Astrocyte (in vitro differentiated cells and primary cell): ENCODE measurements around the gene DOCK2. TPM values are rescaled to one million over a fixed set of nuclear protein-coding genes. Genes with fewer than 3 reads are reported as not detected.

ENCODE experiments used
- DNase-seq: peaks from one replicate; pipeline ENCODE4 v3.0.0-alpha.2; 2010; ENCODE audit warnings: low read depth
- FAIRE-seq: peaks from 2 replicates; lab custom pipeline; 2011; peaks lifted over from hg19 to GRCh38; lab: Jason Lieb, UNC
- H2AFZ ChIP-seq: 2 replicates; pipeline ENCODE4 v1.6.0; 2012; ENCODE audit warnings: low read depth, low read length, inconsistent platforms
- H3K27ac ChIP-seq: 2 replicates; pipeline ENCODE4 v1.5.1; 2011; ENCODE audit warnings: low read depth, low read length, inconsistent platforms
- H3K27me3 ChIP-seq: 2 replicates; pipeline ENCODE4 v1.6.0; 2011; ENCODE audit warnings: low read length, inconsistent platforms; ENCODE audit not compliant: insufficient read depth
- H3K36me3 ChIP-seq: 2 replicates; pipeline ENCODE4 v1.5.1; 2011; ENCODE audit warnings: low read length, inconsistent platforms; ENCODE audit not compliant: insufficient read depth
- H3K4me1 ChIP-seq: 2 replicates; pipeline ENCODE4 v1.5.1; 2011; ENCODE audit warnings: low read length, inconsistent platforms; ENCODE audit not compliant: insufficient read depth
- H3K4me2 ChIP-seq: 2 replicates; pipeline ENCODE4 v1.6.0; 2012; ENCODE audit warnings: low read length, inconsistent platforms
- H3K4me3 ChIP-seq: 2 replicates; pipeline ENCODE4 v1.5.1; 2011; ENCODE audit warnings: low read depth, mild to moderate bottlenecking, low read length, inconsistent platforms; ENCODE audit not compliant: insufficient read depth
- H3K79me2 ChIP-seq: 2 replicates; pipeline ENCODE4 v1.6.0; 2012; ENCODE audit warnings: mild to moderate bottlenecking, low read length, inconsistent platforms; ENCODE audit not compliant: insufficient read depth
- H3K9ac ChIP-seq: 2 replicates; pipeline ENCODE4 v1.6.0; 2012; ENCODE audit warnings: mild to moderate bottlenecking, low read length, inconsistent platforms
- H3K9me3 ChIP-seq: 2 replicates; pipeline ENCODE4 v1.5.1; 2012; ENCODE audit warnings: low read depth, mild to moderate bottlenecking, low read length, inconsistent platforms; ENCODE audit not compliant: insufficient read depth
- H4K20me1 ChIP-seq: 2 replicates; pipeline ENCODE4 v1.6.0; 2012; ENCODE audit warnings: low read length, inconsistent platforms; ENCODE audit not compliant: insufficient read depth
- H3K27ac Mint-ChIP-seq: one replicate; pipeline ENCODE4 v1.8.0; 2021; ENCODE audit warnings: mild to moderate bottlenecking, mixed read lengths; ENCODE audit not compliant: unreplicated experiment
- H3K27me3 Mint-ChIP-seq: one replicate; pipeline ENCODE4 v1.8.0; 2021; ENCODE audit warnings: low read depth, mixed read lengths; ENCODE audit not compliant: unreplicated experiment
- H3K36me3 Mint-ChIP-seq: one replicate; pipeline ENCODE4 v1.8.0; 2021; ENCODE audit warnings: low read depth, mixed read lengths; ENCODE audit not compliant: unreplicated experiment
- H3K4me1 Mint-ChIP-seq: one replicate; pipeline ENCODE4 v1.8.0; 2021; ENCODE audit warnings: low read depth, mixed read lengths; ENCODE audit not compliant: unreplicated experiment
- H3K4me3 Mint-ChIP-seq: one replicate; pipeline ENCODE4 v1.8.0; 2021; ENCODE audit warnings: mild to moderate bottlenecking, moderate library complexity, mixed read lengths; ENCODE audit not compliant: unreplicated experiment
- H3K9me3 Mint-ChIP-seq: one replicate; pipeline ENCODE4 v1.8.0; 2021; ENCODE audit warnings: mild to moderate bottlenecking, mixed read lengths; ENCODE audit not compliant: unreplicated experiment
- CTCF ChIP-seq: IDR thresholded peaks from 2 replicates; pipeline ENCODE4 v1.5.1; 2011; ENCODE audit warnings: low read depth, mild to moderate bottlenecking, inconsistent platforms, low read length, moderate library complexity; ENCODE audit not compliant: insufficient read depth
- EZH2 ChIP-seq: IDR thresholded peaks from 2 replicates; pipeline ENCODE4 v1.6.1; 2012; ENCODE audit warnings: mild to moderate bottlenecking, low read length, inconsistent platforms; ENCODE audit not compliant: insufficient read depth
- total RNA-seq: library from RNA; stranded (reverse); gene quantifications from 2 replicates; pipeline ENCODE4 v1.2.1, GENCODE V29; 2021

DOCK2 gene
- total RNA-seq, 1 donor from 2014 or later: 0.66 TPM

- Mint-ChIP-seq H3K27ac (peak overlapping the region; percentile 68), H3K27me3 (no peaks in the 10 kb centered on the region), H3K36me3 (no peaks in the 10 kb centered on the region), H3K9me3 (peaks cover 4% of the 10 kb centered on the region), H3K4me3 (no peak overlapping the region), H3K4me1 (peaks cover 28% of the 10 kb centered on the region)
- peak overlapping the region; percentile 50 for H3K27ac ChIP-seq
- no peak overlapping the region for H3K9ac ChIP-seq
- H3K36me3 ChIP-seq: no peaks in the 10 kb centered on the region
- H3K9me3 ChIP-seq: no peaks in the 10 kb centered on the region
- peak overlapping the region; percentile 44 for H3K4me2 ChIP-seq
- H3K4me3 ChIP-seq: no peak overlapping the region
- DNase-seq (peak; percentile 86), FAIRE-seq (peak; percentile 83)
- no peak overlapping the region for H2AFZ ChIP-seq
- H3K4me1 ChIP-seq: peaks cover 18% of the 10 kb centered on the region
- TF ChIP-seq EZH2: no peak
- TF ChIP-seq CTCF: no peak
- no peaks in the 10 kb centered on the region for H3K79me2 ChIP-seq
- no peaks in the 10 kb centered on the region for H3K27me3 ChIP-seq
- no peaks in the 10 kb centered on the region for H4K20me1 ChIP-seq
These were observed 7.1 kb upstream of the DOCK2 start for GRCh38 chr5:169629847-169630548.

GRCh38 chr5:169631360-169631759, 5.7 kb upstream of the DOCK2 start:
- no peaks in the 10 kb centered on the region for H4K20me1 ChIP-seq
- H3K36me3 ChIP-seq: no peaks in the 10 kb centered on the region
- Mint-ChIP-seq H3K4me3 (no peak overlapping the region), H3K9me3 (peaks cover 4% of the 10 kb centered on the region), H3K27me3 (no peaks in the 10 kb centered on the region), H3K4me1 (peaks cover 26% of the 10 kb centered on the region), H3K36me3 (no peaks in the 10 kb centered on the region), H3K27ac (no peak overlapping the region)
- TF ChIP-seq CTCF (no peak), EZH2 (no peak)
- no peak overlapping the region for H2AFZ ChIP-seq
- H3K27ac ChIP-seq: no peak overlapping the region
- no peaks in the 10 kb centered on the region for H3K27me3 ChIP-seq
- H3K4me1 ChIP-seq: peaks cover 18% of the 10 kb centered on the region
- DNase-seq: peak; percentile 23
- no peaks in the 10 kb centered on the region for H3K79me2 ChIP-seq
- FAIRE-seq: peak; percentile 47
- no peak overlapping the region for H3K9ac ChIP-seq
- H3K4me2 ChIP-seq: no peak overlapping the region
- no peak overlapping the region for H3K4me3 ChIP-seq
- H3K9me3 ChIP-seq: no peaks in the 10 kb centered on the region

- Mint-ChIP-seq H3K27me3 (peaks cover 9% of the 10 kb centered on the region), H3K27ac (no peak overlapping the region), H3K36me3 (no peaks in the 10 kb centered on the region), H3K9me3 (peaks cover 4% of the 10 kb centered on the region), H3K4me3 (no peak overlapping the region), H3K4me1 (peaks cover 17% of the 10 kb centered on the region)
- DNase-seq (no peak), FAIRE-seq (no peak)
- Histone ChIP-seq H4K20me1 (no peaks in the 10 kb centered on the region), H3K9ac (no peak overlapping the region), H3K36me3 (no peaks in the 10 kb centered on the region), H2AFZ (no peak overlapping the region), H3K79me2 (no peaks in the 10 kb centered on the region), H3K4me2 (no peak overlapping the region), H3K4me1 (peaks cover 12% of the 10 kb centered on the region), H3K4me3 (no peak overlapping the region), H3K9me3 (no peaks in the 10 kb centered on the region), H3K27ac (no peak overlapping the region), H3K27me3 (no peaks in the 10 kb centered on the region)
- TF ChIP-seq CTCF (no peak), EZH2 (no peak)
These were observed 4.1 kb upstream of the DOCK2 start for GRCh38 chr5:169632946-169633345.
